ENCODE results near the gene BTBD6. TPM values are rescaled to one million over a fixed set of nuclear protein-coding genes. Genes with fewer than 3 reads are reported as not detected.

BTBD6 gene
- total RNA-seq (2022; extraction: Qiagen RNA extraction; ENCODE audit: low read depth), result 31.1 to 44.6 TPM (median 41.2 TPM) in 5 replicates

DNA sequence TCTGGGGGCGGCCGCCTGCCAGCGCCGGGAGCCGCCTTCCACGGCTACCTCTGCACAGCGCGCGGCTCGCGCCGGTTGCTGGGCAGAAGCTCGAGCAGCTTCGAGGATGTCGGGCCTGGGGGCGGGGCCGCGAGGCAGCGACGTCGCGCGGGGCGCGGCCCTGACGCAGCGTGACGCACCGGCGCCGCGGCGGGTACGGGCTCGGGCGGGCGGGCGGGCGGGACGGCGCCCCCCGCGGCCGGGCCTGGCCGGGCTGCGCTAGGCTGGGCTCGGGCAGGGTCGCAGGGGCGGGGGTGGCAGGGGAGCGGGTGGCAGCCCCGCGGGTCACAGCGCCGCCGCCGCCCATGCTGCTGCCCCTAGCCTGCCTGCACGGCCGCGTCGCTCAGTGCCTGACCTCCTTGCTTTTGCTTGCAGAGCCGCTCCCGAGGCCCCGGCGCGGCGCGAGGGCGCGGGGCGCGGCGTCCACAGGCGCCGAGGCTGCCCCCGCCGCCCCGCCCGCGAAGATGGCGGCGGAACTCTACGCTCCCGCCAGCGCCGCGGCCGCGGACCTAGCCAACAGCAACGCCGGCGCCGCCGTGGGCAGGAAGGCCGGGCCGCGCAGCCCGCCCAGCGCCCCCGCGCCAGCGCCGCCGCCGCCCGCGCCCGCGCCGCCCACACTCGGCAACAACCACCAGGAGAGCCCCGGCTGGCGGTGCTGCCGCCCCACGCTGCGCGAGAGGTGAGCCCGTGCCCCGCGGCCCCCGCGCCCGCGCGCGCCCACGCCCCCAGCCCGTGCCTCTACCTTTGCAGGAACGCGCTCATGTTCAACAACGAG, at the start of gene BTBD6:
BTBD6 (plus strand) TSS at position 166 of the 814 bp plus-strand sequence; CDS start at position 345, 179 bp downstream.

Other genes with a start within 250 kb of the BTBD6 start
- 42.2 to 52.9 TPM (median 49.5 TPM) in 5 replicates for gene CDCA4, start 227.4 kb upstream of the BTBD6 start, total RNA-seq (2022; extraction: Qiagen RNA extraction; ENCODE audit: low read depth)
- 0.56 to 0.87 TPM (median 0.69 TPM) in 5 replicates for gene GPR132, start 183.1 kb upstream of the BTBD6 start, total RNA-seq (2022; extraction: Qiagen RNA extraction; ENCODE audit: low read depth)
- 18.8 to 25.7 TPM (median 25.2 TPM) in 5 replicates for gene JAG2, start 79.8 kb upstream of the BTBD6 start, total RNA-seq (2022; extraction: Qiagen RNA extraction; ENCODE audit: low read depth)
- 26.6 to 43.8 TPM (median 41.8 TPM) in 5 replicates for gene NUDT14, start 67.2 kb upstream of the BTBD6 start, total RNA-seq (2022; extraction: Qiagen RNA extraction; ENCODE audit: low read depth)
- 22.2 to 28.7 TPM (median 27.7 TPM) in 5 replicates for gene BRF1, start 52.5 kb downstream of the BTBD6 start, total RNA-seq (2022; extraction: Qiagen RNA extraction; ENCODE audit: low read depth)
- 19.6 to 29.2 TPM (median 26.5 TPM) in 5 replicates for gene PACS2, start 66.2 kb downstream of the BTBD6 start, total RNA-seq (2022; extraction: Qiagen RNA extraction; ENCODE audit: low read depth)
- 0.14 to 0.52 TPM (median 0.23 TPM) in 4 of 5 replicates, not detected in the other for gene TEX22, start 150.0 kb downstream of the BTBD6 start, total RNA-seq (2022; extraction: Qiagen RNA extraction; ENCODE audit: low read depth)
- 57.3 to 82.9 TPM (median 78.9 TPM) in 5 replicates for gene MTA1, start 171.3 kb downstream of the BTBD6 start, total RNA-seq (2022; extraction: Qiagen RNA extraction; ENCODE audit: low read depth)
- gene CRIP2, start 226.3 kb downstream of the BTBD6 start, total RNA-seq (2022; extraction: Qiagen RNA extraction; ENCODE audit: low read depth), result 124 to 214 TPM (median 194 TPM) in 5 replicates
- 1,759 to 2,006 TPM (median 1,923 TPM) in 5 replicates for gene CRIP1, start 238.4 kb downstream of the BTBD6 start, total RNA-seq (2022; extraction: Qiagen RNA extraction; ENCODE audit: low read depth)
- 33.9 to 47.0 TPM (median 44.7 TPM) in 5 replicates for gene TEDC1, start 242.7 kb downstream of the BTBD6 start, total RNA-seq (2022; extraction: Qiagen RNA extraction; ENCODE audit: low read depth)